Left lung (tissue), 10 donors: ENCODE results near the gene MYD88. TPM values are rescaled to one million over a fixed set of nuclear protein-coding genes. Genes with fewer than 3 reads are reported as not detected.
A peak's percentile ranks its signal among the peaks of the same experiment; 100 is the strongest.
"Not testable (repeated sequence)": the region's sequence is repeated elsewhere in the genome, so short reads cannot be mapped to it uniquely, and the experiment has no call there.

Experiments used
- ATAC-seq: fragments of 200-7000 bp; cut with Tn5 transposase; one replicate; pipeline ENCODE4 v1.9.1; 2020; ENCODE audit warnings: moderate library complexity
- DNase-seq, 4 donors: peaks; one replicate each; pipeline ENCODE4 v3.0.0-alpha.2; 2013 to 2020
- H3K27ac ChIP-seq, 2 donors: fragments of 200-600 bp; sonication (generic) in 1 of 2; one replicate each; pipeline versions ENCODE4 v1.5.0 to v1.8.0; 2020 to 2021
- H3K27me3 ChIP-seq, 2 donors: fragments of 200-600 bp; sonication (generic) in 1 of 2; one replicate each; pipeline versions ENCODE4 v1.5.0 to v1.8.0; 2020 to 2021
- H3K36me3 ChIP-seq, 2 donors: fragments of 200-600 bp; sonication (generic) in 1 of 2; one replicate each; pipeline versions ENCODE4 v1.5.0 to v1.8.0; 2020 to 2021
- H3K4me1 ChIP-seq, 2 donors: fragments of 200-600 bp; one replicate each; pipeline ENCODE4 v1.8.0; 2021
- H3K4me3 ChIP-seq, 2 donors: fragments of 200-600 bp; sonication (generic) in 1 of 2; one replicate each; pipeline versions ENCODE4 v1.5.0 to v1.8.0; 2020 to 2021; ENCODE audit warnings: mild to moderate bottlenecking in 1 of 2
- H3K9me3 ChIP-seq, 2 donors: fragments of 200-600 bp; sonication (generic) in 1 of 2; one replicate each; pipeline versions ENCODE4 v1.5.0 to v1.8.0; 2020 to 2021
- CTCF ChIP-seq, 2 donors: fragments of 200-600 bp; sonication (generic) in 1 of 2; IDR thresholded peaks; one replicate each; pipeline versions ENCODE4 v1.5.0 to v1.8.0; 2021; ENCODE audit warnings: antibody characterized with exemption in 2 of 2
- intact Hi-C, 2 donors: fragments of 100-400 bp; cut with DNase I; formaldehyde crosslinking; loops; one replicate each; pipeline versions ENCODE4 v1.11.2 to v1.14.2; 2022
- polyA plus RNA-seq, 6 donors: library from polyadenylated mRNA; unstranded; fragments of 120-200 nt; gene quantifications; one replicate each; pipeline ENCODE4 v1.2.1, GENCODE V29; 2013; ENCODE audit not compliant: insufficient read length in 6 of 6
- total RNA-seq, 2 donors: library from RNA; stranded (reverse); fragmentation: NEBNext Ultra II Directional; extraction: Animal tissue kit (Norgen Biotek cat#: 25700); gene quantifications; one replicate each; pipeline ENCODE4 v1.2.1, GENCODE V29; 2021
- donor health status: DM: no; HTN: yes; CAD: no.
- donor health status: DM: no; HTN: no; CAD: no.

MYD88 gene
- total and polyA plus RNA-seq, 8 donors: 37.8 to 97.4 (median 40.9) TPM

GRCh38 chr3:38157117-38157516 is 18.7 kb downstream of the MYD88 start:
- ATAC-seq: no peak

GRCh38 chr3:38157595-38157994 is 19.1 kb downstream of the MYD88 start:
- Histone ChIP-seq H3K4me1 (peaks cover 0 to 19% of the 10 kb centered on the region in 2 donors), H3K27me3 (no peaks in the 10 kb centered on the region), H3K9me3 (no peaks in the 10 kb centered on the region), H3K4me3 (no peak overlapping the region), H3K36me3 (no peaks in the 10 kb centered on the region), H3K27ac (no peak overlapping the region)
- ATAC-seq: no peak
- intact Hi-C loops: no loop called here
- no peak for DNase-seq
- TF ChIP-seq CTCF (IDR thresholded peaks at IDR 0.05): no peak

More at GRCh38 chr3:38157117-38157516, 18.7 kb downstream of the MYD88 start:
- no peak for TF ChIP-seq CTCF (IDR thresholded peaks at IDR 0.05)
- no peak overlapping the region for H3K4me3 ChIP-seq
- intact Hi-C loops: no loop called here
- H3K36me3 ChIP-seq: no peaks in the 10 kb centered on the region
- H3K27ac ChIP-seq: no peak overlapping the region
- DNase-seq: no peak
- no peaks in the 10 kb centered on the region for H3K27me3 ChIP-seq
- H3K9me3 ChIP-seq: no peaks in the 10 kb centered on the region
- H3K4me1 ChIP-seq: peaks cover 0 to 24% of the 10 kb centered on the region in 2 donors

GRCh38 chr3:38158472-38158871 is 20.0 kb downstream of the MYD88 start:
- peaks cover 0 to 11% of the 10 kb centered on the region in 2 donors for H3K4me1 ChIP-seq
- no peaks in the 10 kb centered on the region for H3K36me3 ChIP-seq
- no peaks in the 10 kb centered on the region for H3K27me3 ChIP-seq
- no peak overlapping the region for H3K27ac ChIP-seq
- ATAC-seq: no peak
- DNase-seq: no peak
- H3K4me3 ChIP-seq: no peak overlapping the region
- intact Hi-C loops: no loop called here
- no peak for TF ChIP-seq CTCF (IDR thresholded peaks at IDR 0.05)
- no peaks in the 10 kb centered on the region for H3K9me3 ChIP-seq

- intact Hi-C loops: not testable (repeated sequence)
These were observed 22.2 kb downstream of the MYD88 start for GRCh38 chr3:38160704-38161103.

GRCh38 chr3:38163117-38163840 is 24.8 kb downstream of the MYD88 start:
- TF ChIP-seq CTCF (IDR thresholded peaks at IDR 0.05): no peak
- H3K4me3 ChIP-seq: no peak overlapping the region
- intact Hi-C loops: no loop called here
- H3K27ac ChIP-seq: peak overlapping the region in 1 of 2 donors; percentile 99
- H3K36me3 ChIP-seq: no peaks in the 10 kb centered on the region
- ATAC-seq: no peak
- no peaks in the 10 kb centered on the region for H3K27me3 ChIP-seq
- no peak for DNase-seq
- no peaks in the 10 kb centered on the region for H3K9me3 ChIP-seq
- peaks cover 9 to 31% of the 10 kb centered on the region in 2 donors for H3K4me1 ChIP-seq

More at GRCh38 chr3:38160704-38161103, 22.2 kb downstream of the MYD88 start:
- H3K4me3 ChIP-seq, H3K9me3 ChIP-seq, DNase-seq, ATAC-seq, H3K27ac ChIP-seq, H3K36me3 ChIP-seq, H3K4me1 ChIP-seq, H3K27me3 ChIP-seq: not testable (repeated sequence)
